ENCODE data around the gene UGT1A3. TPM values are rescaled to one million over a fixed set of nuclear protein-coding genes. Genes with fewer than 3 reads are reported as not detected.
A peak's percentile ranks its signal among the peaks of the same experiment; 100 is the strongest.

The UGT1A3 gene
- total RNA-seq, 1 experiment from 2014 or later: not detected

GRCh38 chr2:233693963-233694362 lies 34.9 kb upstream of the UGT1A3 start:
- Histone ChIP-seq H3K9me3 (ENCODE audit: low read depth, low read length, poor library complexity, severe bottlenecking) (no peaks in the 10 kb centered on the region), H3K4me3 (ENCODE audit: low read depth, low read length, poor library complexity, severe bottlenecking) (no peak overlapping the region), H3K36me3 (ENCODE audit: insufficient read depth, low read length, poor library complexity, severe bottlenecking) (no peaks in the 10 kb centered on the region), H3K4me1 (ENCODE audit: insufficient read depth, low read length, poor library complexity, severe bottlenecking) (no peaks in the 10 kb centered on the region), H3K27ac (ENCODE audit: low read depth, low read length, poor library complexity, severe bottlenecking) (no peak overlapping the region), H3K27me3 (replicated peaks; ENCODE audit: insufficient read depth, low read depth, low read length, poor library complexity) (no peaks in the 10 kb centered on the region)
- no peak for TF ChIP-seq CTCF (conservative IDR thresholded peaks at IDR 0.05; ENCODE audit: low read depth, low read length)
- TF ChIP-seq EZH2 (IDR thresholded peaks at IDR 0.05; ENCODE audit: borderline replicate concordance, low read depth, low read length, poor library complexity, severe bottlenecking): no peak
- intact Hi-C loops (cut with micrococcal nuclease; ENCODE audit: unreplicated experiment): no loop called here
- ChIA-PET CTCF (no interaction called here), POLR2A (ENCODE audit: low non-redundant PET) (no interaction called here)
- BruUV-seq (replicated peaks): no TSS peak
- no peak for DNase-seq (ENCODE audit: low spot score)

GRCh38 chr2:233698740-233699139 lies 30.1 kb upstream of the UGT1A3 start:
- peaks cover 9% of the 10 kb centered on the region for H3K4me1 ChIP-seq (ENCODE audit: insufficient read depth, low read length, poor library complexity, severe bottlenecking)
- ChIA-PET POLR2A (ENCODE audit: low non-redundant PET) (no interaction called here), CTCF (no interaction called here)
- no TSS peak for BruUV-seq (replicated peaks)
- H3K36me3 ChIP-seq (ENCODE audit: insufficient read depth, low read length, poor library complexity, severe bottlenecking): no peaks in the 10 kb centered on the region
- no peak for DNase-seq (ENCODE audit: low spot score)
- no peaks in the 10 kb centered on the region for H3K27me3 ChIP-seq (replicated peaks; ENCODE audit: insufficient read depth, low read depth, low read length, poor library complexity)
- no peak overlapping the region for H3K4me3 ChIP-seq (ENCODE audit: low read depth, low read length, poor library complexity, severe bottlenecking)
- peaks cover 8% of the 10 kb centered on the region for H3K9me3 ChIP-seq (ENCODE audit: low read depth, low read length, poor library complexity, severe bottlenecking)
- no peak for TF ChIP-seq EZH2 (IDR thresholded peaks at IDR 0.05; ENCODE audit: borderline replicate concordance, low read depth, low read length, poor library complexity, severe bottlenecking)
- TF ChIP-seq CTCF (conservative IDR thresholded peaks at IDR 0.05; ENCODE audit: low read depth, low read length): no peak
- intact Hi-C loops (cut with micrococcal nuclease; ENCODE audit: unreplicated experiment): no loop called here
- H3K27ac ChIP-seq (ENCODE audit: low read depth, low read length, poor library complexity, severe bottlenecking): no peak overlapping the region

DNA sequence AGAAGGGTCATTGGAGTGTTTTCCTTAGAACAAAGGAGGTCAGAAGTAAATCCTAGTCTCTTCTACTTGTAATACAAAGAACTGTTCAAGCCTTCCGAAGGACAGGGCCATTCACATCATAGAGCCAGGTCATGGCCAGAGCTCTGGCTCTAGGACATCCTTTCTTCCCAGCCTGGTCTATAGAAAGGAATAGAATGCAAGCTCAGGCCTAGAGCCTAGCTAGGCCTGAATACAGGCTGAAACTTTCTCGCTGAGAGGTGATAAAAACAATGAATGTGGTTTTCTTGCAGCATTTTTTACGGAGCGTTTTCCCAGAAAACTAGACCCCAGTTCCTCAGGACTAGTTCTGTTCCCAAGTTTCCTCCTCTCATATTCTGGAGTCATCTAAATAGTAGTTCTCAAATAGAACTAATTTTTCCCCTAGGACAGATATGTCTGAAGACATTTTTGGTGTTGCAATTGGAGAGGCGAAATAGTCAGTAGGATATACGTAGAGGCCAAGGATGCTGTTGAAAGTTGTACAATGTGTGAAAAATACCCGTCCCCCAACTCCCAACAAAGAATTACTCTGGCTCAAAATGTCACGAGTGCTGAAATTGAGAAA lies 29.3 kb upstream of the UGT1A3 start:
- peak overlapping the region; percentile 83 for H3K27ac ChIP-seq (ENCODE audit: low read depth, low read length, poor library complexity, severe bottlenecking)
- intact Hi-C loops (cut with micrococcal nuclease; ENCODE audit: unreplicated experiment): no loop called here
- H3K4me3 ChIP-seq (ENCODE audit: low read depth, low read length, poor library complexity, severe bottlenecking): no peak overlapping the region
- TF ChIP-seq EZH2 (IDR thresholded peaks at IDR 0.05; ENCODE audit: borderline replicate concordance, low read depth, low read length, poor library complexity, severe bottlenecking) (no peak), CTCF (conservative IDR thresholded peaks at IDR 0.05; ENCODE audit: low read depth, low read length) (no peak)
- no peaks in the 10 kb centered on the region for H3K36me3 ChIP-seq (ENCODE audit: insufficient read depth, low read length, poor library complexity, severe bottlenecking)
- ChIA-PET CTCF (no interaction called here), POLR2A (ENCODE audit: low non-redundant PET) (no interaction called here)
- peaks cover 8% of the 10 kb centered on the region for H3K9me3 ChIP-seq (ENCODE audit: low read depth, low read length, poor library complexity, severe bottlenecking)
- H3K27me3 ChIP-seq (replicated peaks; ENCODE audit: insufficient read depth, low read depth, low read length, poor library complexity): no peaks in the 10 kb centered on the region
- no peak for DNase-seq (ENCODE audit: low spot score)
- BruUV-seq (replicated peaks): TSS peak; percentile 51
- H3K4me1 ChIP-seq (ENCODE audit: insufficient read depth, low read length, poor library complexity, severe bottlenecking): peaks cover 9% of the 10 kb centered on the region

Measured in A673 (cell line).